Neuronal stem cell (in vitro differentiated cells): ENCODE results near the gene TUBB3.

Experiments
- DNase-seq: peaks from one replicate; pipeline ENCODE4 v3.0.0-alpha.2; 2013; ENCODE audit warnings: low spot score
- H2AFZ ChIP-seq: one replicate; pipeline ENCODE4 v1.6.1; 2013; ENCODE audit warnings: mild to moderate bottlenecking, low read length, inconsistent platforms
- H2AK5ac ChIP-seq: 2 replicates; pipeline ENCODE4 v1.6.1; 2013; ENCODE audit warnings: low read depth, mild to moderate bottlenecking, inconsistent platforms, low read length, moderate library complexity, mixed read lengths
- H2BK120ac ChIP-seq: 2 replicates; pipeline ENCODE4 v1.6.1; 2013; ENCODE audit warnings: low read depth, mild to moderate bottlenecking, inconsistent platforms, low read length, moderate library complexity, mixed read lengths
- H2BK12ac ChIP-seq: one replicate; pipeline ENCODE4 v1.6.1; 2013; ENCODE audit warnings: low read length, inconsistent platforms
- H2BK15ac ChIP-seq: 2 replicates; pipeline ENCODE4 v1.6.1; 2013; ENCODE audit warnings: mild to moderate bottlenecking, low read length, inconsistent platforms, mixed read lengths
- H2BK5ac ChIP-seq: one replicate; pipeline ENCODE4 v1.6.1; 2013; ENCODE audit warnings: inconsistent platforms, mild to moderate bottlenecking, low read length, moderate library complexity
- H3K14ac ChIP-seq: one replicate; pipeline ENCODE4 v1.6.1; 2013; ENCODE audit warnings: low read length, inconsistent platforms
- H3K18ac ChIP-seq: 2 replicates; pipeline ENCODE4 v1.6.1; 2013; ENCODE audit warnings: low read length, inconsistent platforms
- H3K23ac ChIP-seq: 2 replicates; pipeline ENCODE4 v1.6.1; 2013; ENCODE audit warnings: low read depth, mild to moderate bottlenecking, mixed read lengths, low read length, inconsistent platforms; ENCODE audit not compliant: poor library complexity
- H3K27ac ChIP-seq: replicated peaks from 3 replicates; pipeline ENCODE4 v1.5.1; 2013; ENCODE audit warnings: low read length, inconsistent platforms
- H3K27me3 ChIP-seq, 3 experiments: 2 replicates each; pipeline ENCODE4 v1.6.1; 2013; ENCODE audit warnings: low read length in 3 of 3, mild to moderate bottlenecking in 2 of 3, inconsistent platforms in 1 of 3, low read depth in 1 of 3, mixed read lengths in 1 of 3, moderate library complexity in 1 of 3; ENCODE audit not compliant: control insufficient read depth in 3 of 3, insufficient read depth in 3 of 3
- H3K36me3 ChIP-seq, 2 donors: replicated peaks in 1 of 2; 2 replicates each; pipeline ENCODE4 v1.6.1; 2013; ENCODE audit warnings: low read length in 2 of 2; ENCODE audit not compliant: control insufficient read depth in 2 of 2, insufficient read depth in 2 of 2
- H3K4ac ChIP-seq: 2 replicates; pipeline ENCODE4 v1.6.1; 2013; ENCODE audit warnings: inconsistent platforms, mild to moderate bottlenecking, low read length, moderate library complexity
- H3K4me1 ChIP-seq, 2 donors: 1 replicate in 1 of 2; 2 replicates in 1 of 2; pipeline ENCODE4 v1.6.1; 2013; ENCODE audit warnings: low read length in 2 of 2, low read depth in 1 of 2; ENCODE audit not compliant: control insufficient read depth in 2 of 2, insufficient read depth in 1 of 2
- H3K4me2 ChIP-seq: one replicate; pipeline ENCODE4 v1.6.1; 2013; ENCODE audit warnings: mild to moderate bottlenecking, low read length, inconsistent platforms; ENCODE audit not compliant: insufficient read depth, poor library complexity, severe bottlenecking
- H3K4me3 ChIP-seq, 2 donors: 2 replicates each; pipeline ENCODE4 v1.5.1; 2013; ENCODE audit warnings: low read length in 2 of 2, mild to moderate bottlenecking in 2 of 2, inconsistent platforms in 1 of 2, moderate library complexity in 1 of 2
- H3K79me1 ChIP-seq: one replicate; pipeline ENCODE4 v1.6.1; 2013; ENCODE audit warnings: low read depth, mild to moderate bottlenecking, inconsistent platforms, low read length, moderate library complexity
- H3K9ac ChIP-seq: one replicate; pipeline ENCODE4 v1.6.1; 2013; ENCODE audit warnings: mild to moderate bottlenecking, low read depth, low read length, inconsistent platforms; ENCODE audit not compliant: poor library complexity
- H3K9me3 ChIP-seq, 2 donors: replicated peaks in 1 of 2; 2 replicates each; pipeline versions ENCODE3 to v1.6.1; 2013; ENCODE audit warnings: low read length in 2 of 2, mild to moderate bottlenecking in 2 of 2, inconsistent platforms in 1 of 2, low read depth in 1 of 2, mixed read lengths in 1 of 2, moderate library complexity in 1 of 2; ENCODE audit not compliant: control insufficient read depth in 2 of 2, insufficient read depth in 1 of 2
- H4K8ac ChIP-seq: one replicate; pipeline ENCODE4 v1.6.1; 2013; ENCODE audit warnings: low read depth, mild to moderate bottlenecking, inconsistent platforms, low read length, moderate library complexity
- H4K91ac ChIP-seq: one replicate; pipeline ENCODE4 v1.6.1; 2013; ENCODE audit warnings: low read length, low read depth, mild to moderate bottlenecking, inconsistent platforms; ENCODE audit not compliant: poor library complexity
- WGBS, 2 donors: extraction: QIAGEN DNeasy Blood & Tissue Kit; methylation state at CpG; one replicate each; pipeline ENCODE4 v1.1.7; 2013; ENCODE audit warnings: missing lambda C conversion rate in 2 of 2, mixed read lengths in 1 of 2; ENCODE audit not compliant: insufficient read length in 2 of 2, insufficient replicate concordance in 1 of 2; ENCODE audit errors: extremely low coverage in 2 of 2; 5-methylcytosine and 5-hydroxymethylcytosine counted together

TUBB3 gene

GRCh38 chr16:89921702-89922476 is 1.3 kb upstream of the TUBB3 start:
- Histone ChIP-seq H3K4me2 (peak overlapping the region; percentile 99), H3K79me1 (peaks cover 11% of the 10 kb centered on the region)
- DNase-seq = peak; percentile 36

GRCh38 chr16:89922477-89922883 is 662 bp upstream of the TUBB3 start:
- peak; percentile 61 for DNase-seq
- WGBS, 2 donors = no CpG with 5 or more reads among the region's 31 CpGs
- peaks cover 20 to 31% of the 10 kb centered on the region in 2 donors for H3K4me1 ChIP-seq

More at GRCh38 chr16:89921702-89922476, 1.3 kb upstream of the TUBB3 start:
- Histone ChIP-seq H3K18ac (peak overlapping the region; percentile 99), H3K4me1 (peaks cover 20 to 31% of the 10 kb centered on the region in 2 donors), H2BK120ac (no peak overlapping the region), H3K9me3 (no peaks in the 10 kb centered on the region), H4K8ac (no peak overlapping the region), H3K27me3 (no peaks in the 10 kb centered on the region), H3K23ac (peak overlapping the region; percentile 70), H2BK15ac (peak overlapping the region; percentile 1), H2BK5ac (peak overlapping the region; percentile 14), H3K4ac (no peak overlapping the region), H3K9ac (peak overlapping the region; percentile 91), H2BK12ac (no peak overlapping the region), H3K36me3 (peaks cover 0 to 18% of the 10 kb centered on the region in 2 donors), H3K27ac (peak overlapping the region; percentile 90), H3K4me3 (peak overlapping the region; percentile 79 to 96), H2AFZ (peak overlapping the region; percentile 84), H4K91ac (no peak overlapping the region), H2AK5ac (peak overlapping the region; percentile 87), H3K14ac (peak overlapping the region; percentile 78)
- WGBS, 2 donors = no CpG with 5 or more reads among the region's 22 CpGs

GRCh38 chr16:89923640-89924296 is 626 bp downstream of the TUBB3 start:
- peaks cover 3 to 36% of the 10 kb centered on the region in 2 donors for H3K36me3 ChIP-seq
- peak overlapping the region; percentile 92 for H3K18ac ChIP-seq

More at GRCh38 chr16:89922477-89922883, 662 bp upstream of the TUBB3 start:
- H2AFZ ChIP-seq = peak overlapping the region; percentile 84
- H3K18ac ChIP-seq = peak overlapping the region; percentile 99
- H2AK5ac ChIP-seq = peak overlapping the region; percentile 87
- H2BK15ac ChIP-seq = peak overlapping the region; percentile 100
- H2BK5ac ChIP-seq = peak overlapping the region; percentile 14
- H3K4ac ChIP-seq = peak overlapping the region; percentile 43
- peak overlapping the region; percentile 79 to 96 for H3K4me3 ChIP-seq
- H2BK12ac ChIP-seq = no peak overlapping the region
- H3K9me3 ChIP-seq = no peaks in the 10 kb centered on the region
- H3K27ac ChIP-seq = peak overlapping the region; percentile 90
- peak overlapping the region; percentile 98 for H2BK120ac ChIP-seq
- peak overlapping the region; percentile 78 for H3K14ac ChIP-seq
- H3K36me3 ChIP-seq = peaks cover under 1 to 24% of the 10 kb centered on the region in 2 donors
- H4K91ac ChIP-seq = no peak overlapping the region
- peaks cover 11% of the 10 kb centered on the region for H3K79me1 ChIP-seq
- peak overlapping the region; percentile 91 for H3K9ac ChIP-seq
- peak overlapping the region; percentile 99 for H3K4me2 ChIP-seq
- peak overlapping the region; percentile 0 for H3K23ac ChIP-seq
- no peak overlapping the region for H4K8ac ChIP-seq
- no peaks in the 10 kb centered on the region for H3K27me3 ChIP-seq

More at GRCh38 chr16:89923640-89924296, 626 bp downstream of the TUBB3 start:
- Histone ChIP-seq H4K91ac (no peak overlapping the region), H3K14ac (peak overlapping the region; percentile 66), H3K79me1 (peaks cover 15% of the 10 kb centered on the region), H3K4me2 (peak overlapping the region; percentile 90), H2AK5ac (peak overlapping the region; percentile 88), H3K27me3 (no peaks in the 10 kb centered on the region), H3K23ac (peak overlapping the region; percentile 100), H4K8ac (peak overlapping the region; percentile 10), H3K9ac (peak overlapping the region; percentile 91), H2AFZ (peak overlapping the region; percentile 35), H2BK5ac (peak overlapping the region; percentile 72), H3K27ac (peak overlapping the region; percentile 69), H3K4me1 (peaks cover 19 to 20% of the 10 kb centered on the region in 2 donors), H2BK120ac (no peak overlapping the region), H2BK12ac (peak overlapping the region; percentile 52), H2BK15ac (peak overlapping the region; percentile 72), H3K9me3 (peaks cover 0 to 2% of the 10 kb centered on the region in 2 donors), H3K4me3 (peak overlapping the region; percentile 90 to 96), H3K4ac (no peak overlapping the region)
- peak; percentile 59 for DNase-seq
- WGBS, 2 donors = no CpG with 5 or more reads among the region's 41 CpGs
